ENCODE results near the gene NACAD.

Gene NACAD

GRCh38 chr7:45031829-45032228 is 56.9 kb downstream of the NACAD start:
- H3K27ac ChIP-seq = no peak overlapping the region; the same call in 1 of the 2 replicates

More at GRCh38 chr7:45031829-45032228, 56.9 kb downstream of the NACAD start:
- DNase-seq = no peak
- Histone ChIP-seq H3K27me3 (ENCODE audit: insufficient read depth, low read depth, severe bottlenecking) (no peaks in the 10 kb centered on the region), H3K36me3 (peaks cover 6% of the 10 kb centered on the region; the same call in 1 of the 2 replicates), H3K9me3 (ENCODE audit: severe bottlenecking) (no peaks in the 10 kb centered on the region), H3K4me3 (ENCODE audit: low read depth, low read length) (no peak overlapping the region)
- TF ChIP-seq, protein P1, sequence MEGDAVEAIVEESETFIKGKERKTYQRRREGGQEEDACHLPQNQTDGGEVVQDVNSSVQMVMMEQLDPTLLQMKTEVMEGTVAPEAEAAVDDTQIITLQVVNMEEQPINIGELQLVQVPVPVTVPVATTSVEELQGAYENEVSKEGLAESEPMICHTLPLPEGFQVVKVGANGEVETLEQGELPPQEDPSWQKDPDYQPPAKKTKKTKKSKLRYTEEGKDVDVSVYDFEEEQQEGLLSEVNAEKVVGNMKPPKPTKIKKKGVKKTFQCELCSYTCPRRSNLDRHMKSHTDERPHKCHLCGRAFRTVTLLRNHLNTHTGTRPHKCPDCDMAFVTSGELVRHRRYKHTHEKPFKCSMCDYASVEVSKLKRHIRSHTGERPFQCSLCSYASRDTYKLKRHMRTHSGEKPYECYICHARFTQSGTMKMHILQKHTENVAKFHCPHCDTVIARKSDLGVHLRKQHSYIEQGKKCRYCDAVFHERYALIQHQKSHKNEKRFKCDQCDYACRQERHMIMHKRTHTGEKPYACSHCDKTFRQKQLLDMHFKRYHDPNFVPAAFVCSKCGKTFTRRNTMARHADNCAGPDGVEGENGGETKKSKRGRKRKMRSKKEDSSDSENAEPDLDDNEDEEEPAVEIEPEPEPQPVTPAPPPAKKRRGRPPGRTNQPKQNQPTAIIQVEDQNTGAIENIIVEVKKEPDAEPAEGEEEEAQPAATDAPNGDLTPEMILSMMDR (IDR thresholded peaks at IDR 0.05; ENCODE audit: low read depth, low read length) = no peak
